Bronchial smooth muscle cell (primary cell): ENCODE results near the gene PCDH1. TPM values are rescaled to one million over a fixed set of nuclear protein-coding genes. Genes with fewer than 3 reads are reported as not detected.

Source experiments
- total RNA-seq: library from RNA; depleted of rRNA; stranded (reverse); fragments of >200 nt; gene quantifications from 2 replicates; pipeline ENCODE4 v1.2.1, GENCODE V29; 2014

The PCDH1 gene
- total RNA-seq: under 0.01 and 0.26 TPM in 2 replicates

GRCh38 chr5:141878186-141878710 is at the start of gene PCDH1:
PCDH1 (minus strand) TSS chr5:141878410; CDS start chr5:141878262, 148 bp downstream.

DNA sequence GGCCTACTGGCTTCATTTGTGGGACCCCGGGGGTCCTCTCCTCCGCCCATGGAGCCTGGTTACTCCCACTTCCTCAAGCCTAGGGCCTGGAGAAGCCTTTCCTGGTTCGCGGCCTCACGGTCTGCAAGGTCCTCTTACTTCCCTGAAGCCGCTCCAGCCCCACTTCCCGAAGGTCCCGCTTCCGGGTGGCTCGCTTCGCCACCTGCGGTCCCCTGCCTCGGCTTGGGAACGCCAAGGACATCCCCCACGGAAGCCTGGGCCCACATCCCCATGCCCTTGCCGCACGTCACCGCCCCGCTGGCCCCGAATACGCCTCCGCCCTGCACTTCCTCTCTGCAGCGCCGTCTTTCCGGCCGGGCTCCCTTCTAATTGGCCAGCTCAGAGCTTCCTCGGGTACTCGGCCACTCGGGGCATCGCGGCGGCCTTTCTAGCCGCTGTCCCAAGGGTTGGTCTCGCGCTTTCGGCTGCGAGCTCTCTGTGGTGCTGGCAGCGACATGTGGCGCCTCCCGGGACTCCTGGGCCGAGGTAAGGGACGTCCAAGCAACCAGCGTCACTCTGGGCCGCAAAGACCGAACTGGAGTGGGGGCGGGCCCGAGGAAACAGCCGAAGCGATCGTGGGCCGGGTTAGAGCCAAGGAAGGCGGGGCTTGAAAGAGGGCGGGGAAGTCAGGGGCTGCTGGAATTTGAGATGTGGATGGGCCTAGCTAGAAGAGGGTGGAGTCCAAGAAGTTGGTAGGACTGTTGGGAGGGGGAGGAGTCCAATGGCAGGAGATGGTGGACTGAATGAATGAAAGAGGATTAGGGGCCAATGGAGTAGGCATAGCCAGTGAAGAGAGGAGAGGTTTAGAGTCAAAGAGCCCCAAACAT is 45.5 kb upstream of the PCDH1 start, which contains the start of gene DELE1:
DELE1 (plus strand) TSS at position 424 of the 866 bp plus-strand sequence; CDS start at position 495, 71 bp downstream.

Other genes with a start within 250 kb of the PCDH1 start
- gene HDAC3, start 241.6 kb downstream of the PCDH1 start, total RNA-seq: 57.0 and 57.8 TPM in 2 replicates
- 0.77 and 1.4 TPM in 2 replicates for gene RELL2, start 241.4 kb downstream of the PCDH1 start, total RNA-seq
- gene FCHSD1, start 227.0 kb downstream of the PCDH1 start, total RNA-seq: 25.1 and 25.2 TPM in 2 replicates
- 2.8 and 3.5 TPM in 2 replicates for gene ARAP3, start 196.2 kb downstream of the PCDH1 start, total RNA-seq
- gene DELE1, start 45.5 kb upstream of the PCDH1 start, total RNA-seq: 27.6 and 33.1 TPM in 2 replicates
- gene PCDH12, start 79.8 kb upstream of the PCDH1 start, total RNA-seq: under 0.01 TPM in 1 of 2 replicates, not detected in the other
- gene RNF14, start 90.7 kb upstream of the PCDH1 start, total RNA-seq: 42.4 and 54.2 TPM in 2 replicates
- gene GNPDA1, start 134.6 kb upstream of the PCDH1 start, total RNA-seq: 78.0 and 86.1 TPM in 2 replicates
- gene NDFIP1, start 230.4 kb upstream of the PCDH1 start, total RNA-seq: 25.2 and 36.1 TPM in 2 replicates